Stomach (tissue), 4 donors: ENCODE data around the gene OR2L3.

ENCODE experiments used
- EP300 ChIP-seq: sonication (generic); formaldehyde crosslinking; IDR thresholded peaks from one replicate; pipeline ENCODE4 v1.6.1; 2017; ENCODE audit warnings: antibody characterized with exemption
- POLR2A ChIP-seq, 4 donors: fragments of 450-650 bp; IDR thresholded peaks; one replicate each; pipeline ENCODE4 v1.6.1; 2016; ENCODE audit warnings: antibody characterized with exemption in 4 of 4, control low read depth in 2 of 4, mild to moderate bottlenecking in 1 of 4, moderate library complexity in 1 of 4
- POLR2AphosphoS5 ChIP-seq, 3 donors: sonication (generic); formaldehyde crosslinking; IDR thresholded peaks; one replicate each; pipeline ENCODE4 v1.6.1; 2016; ENCODE audit warnings: antibody characterized with exemption in 3 of 3
- TF ChIP-seq, protein P1 (sequence below), 7 experiments: fragments of 450-650 bp in 4 of 7; fragments of 200-600 bp in 3 of 7; sonication (generic) in 3 of 7; IDR thresholded peaks; one replicate each; pipeline ENCODE4 v1.5.1; 2016 to 2019; ENCODE audit warnings: antibody characterized with exemption in 7 of 7, control low read depth in 2 of 7, mild to moderate bottlenecking in 1 of 7

GRCh38 chr1:247998811-247999210 lies 47.8 kb upstream of the OR2L3 start:
- TF ChIP-seq, protein P1, sequence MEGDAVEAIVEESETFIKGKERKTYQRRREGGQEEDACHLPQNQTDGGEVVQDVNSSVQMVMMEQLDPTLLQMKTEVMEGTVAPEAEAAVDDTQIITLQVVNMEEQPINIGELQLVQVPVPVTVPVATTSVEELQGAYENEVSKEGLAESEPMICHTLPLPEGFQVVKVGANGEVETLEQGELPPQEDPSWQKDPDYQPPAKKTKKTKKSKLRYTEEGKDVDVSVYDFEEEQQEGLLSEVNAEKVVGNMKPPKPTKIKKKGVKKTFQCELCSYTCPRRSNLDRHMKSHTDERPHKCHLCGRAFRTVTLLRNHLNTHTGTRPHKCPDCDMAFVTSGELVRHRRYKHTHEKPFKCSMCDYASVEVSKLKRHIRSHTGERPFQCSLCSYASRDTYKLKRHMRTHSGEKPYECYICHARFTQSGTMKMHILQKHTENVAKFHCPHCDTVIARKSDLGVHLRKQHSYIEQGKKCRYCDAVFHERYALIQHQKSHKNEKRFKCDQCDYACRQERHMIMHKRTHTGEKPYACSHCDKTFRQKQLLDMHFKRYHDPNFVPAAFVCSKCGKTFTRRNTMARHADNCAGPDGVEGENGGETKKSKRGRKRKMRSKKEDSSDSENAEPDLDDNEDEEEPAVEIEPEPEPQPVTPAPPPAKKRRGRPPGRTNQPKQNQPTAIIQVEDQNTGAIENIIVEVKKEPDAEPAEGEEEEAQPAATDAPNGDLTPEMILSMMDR (IDR thresholded peaks at IDR 0.05): no peak
- TF ChIP-seq POLR2AphosphoS5 (IDR thresholded peaks at IDR 0.05) (no peak), EP300 (no peak), POLR2A (IDR thresholded peaks at IDR 0.05) (no peak)
